LNCaP clone FGC (cell line): ENCODE measurements around the gene IGSF23.
"Not testable (repeated sequence)": the region's sequence is repeated elsewhere in the genome, so short reads cannot be mapped to it uniquely, and the experiment has no call there.

Source experiments
- DNase-seq: peaks from one replicate; pipeline ENCODE4 v3.0.0-alpha.2; 2011; ENCODE audit warnings: low read depth
- H3K4me3 ChIP-seq: 2 replicates; pipeline ENCODE4 v1.5.1; 2011; ENCODE audit warnings: mild to moderate bottlenecking, low read depth, low read length, control low read depth
- CTCF ChIP-seq: IDR thresholded peaks from 2 replicates; pipeline ENCODE4 v1.5.1; 2012; ENCODE audit warnings: mild to moderate bottlenecking; ENCODE audit not compliant: control insufficient read depth, insufficient read depth; ENCODE audit errors: extremely low read depth

The IGSF23 gene

GRCh38 chr19:44663996-44664395 is 50.6 kb downstream of the IGSF23 start:
- H3K4me3 ChIP-seq, result no peak overlapping the region
- no peak for DNase-seq
- TF ChIP-seq CTCF, result no peak

- no peak overlapping the region for H3K4me3 ChIP-seq
- TF ChIP-seq CTCF, result no peak
- DNase-seq, result no peak
These were observed 51.6 kb downstream of the IGSF23 start for GRCh38 chr19:44664976-44665375.

GRCh38 chr19:44666852-44667556 is 53.6 kb downstream of the IGSF23 start:
- no peak overlapping the region for H3K4me3 ChIP-seq
- TF ChIP-seq CTCF, result no peak
- DNase-seq, result no peak

GRCh38 chr19:44668985-44669764 is 55.8 kb downstream of the IGSF23 start:
- DNase-seq, result no peak
- H3K4me3 ChIP-seq, result no peak overlapping the region
- no peak for TF ChIP-seq CTCF

GRCh38 chr19:44670027-44670426 is 56.7 kb downstream of the IGSF23 start:
- not testable (repeated sequence) for H3K4me3 ChIP-seq

GRCh38 chr19:44671400-44671799 is 58.0 kb downstream of the IGSF23 start, which contains the start of gene CEACAM19:
Gene CEACAM19, plus strand, starts transcription at chr19:44671482. Its CDS starts 450 bp downstream, at chr19:44671932.
- no peak within 1 kb of the TSS for H3K4me3 ChIP-seq
- no peak for DNase-seq
- TF ChIP-seq CTCF, result no peak

More at GRCh38 chr19:44670027-44670426, 56.7 kb downstream of the IGSF23 start:
- not testable (repeated sequence) for DNase-seq

GRCh38 chr19:44672226-44672625 is 58.9 kb downstream of the IGSF23 start:
- H3K4me3 ChIP-seq, result no peak overlapping the region
- DNase-seq, result no peak
- no peak for TF ChIP-seq CTCF
